Inflammatory macrophage treated with lipopolysaccharide for 1 hour (primary cell): Measurements from ENCODE around the gene SSBP2.
A peak's percentile ranks its signal among the peaks of the same experiment; 100 is the strongest.
"Not testable (repeated sequence)": the region's sequence is repeated elsewhere in the genome, so short reads cannot be mapped to it uniquely, and the experiment has no call there.

Source experiments
- DNase-seq, 2 donors: peaks; one replicate each; pipeline ENCODE4 v3.0.0-alpha.2; 2020 to 2022

The SSBP2 gene

DNA sequence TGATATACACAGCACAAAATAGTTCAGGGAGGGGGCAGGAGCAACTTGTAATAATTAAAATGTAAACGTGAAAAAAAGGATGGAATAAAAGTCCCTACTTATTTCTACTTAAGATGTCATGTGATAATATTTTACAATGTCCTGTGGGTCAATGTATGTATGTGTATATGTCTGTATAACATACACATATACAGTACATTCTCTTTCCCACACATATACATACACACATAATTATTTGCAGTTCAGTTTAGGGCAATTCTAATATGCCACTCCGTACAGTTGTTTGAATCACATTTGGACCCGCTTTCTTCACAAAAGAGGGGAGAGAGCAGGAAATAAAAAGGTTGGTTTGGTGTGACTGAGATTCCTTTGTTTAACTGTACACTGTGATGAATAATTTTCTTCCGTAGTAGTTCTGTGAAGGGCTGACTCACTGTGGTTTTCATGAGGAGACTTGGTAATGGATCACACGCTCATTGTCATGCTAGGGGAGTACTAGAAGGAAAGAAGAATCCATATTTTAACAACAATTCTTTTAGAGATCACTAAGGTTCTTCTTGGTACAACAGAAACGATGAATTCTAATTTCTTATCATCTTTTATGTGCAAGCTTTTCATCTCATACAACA, 330.7 kb downstream of the SSBP2 start:
- peak; percentile 56 to 71 for DNase-seq

DNA sequence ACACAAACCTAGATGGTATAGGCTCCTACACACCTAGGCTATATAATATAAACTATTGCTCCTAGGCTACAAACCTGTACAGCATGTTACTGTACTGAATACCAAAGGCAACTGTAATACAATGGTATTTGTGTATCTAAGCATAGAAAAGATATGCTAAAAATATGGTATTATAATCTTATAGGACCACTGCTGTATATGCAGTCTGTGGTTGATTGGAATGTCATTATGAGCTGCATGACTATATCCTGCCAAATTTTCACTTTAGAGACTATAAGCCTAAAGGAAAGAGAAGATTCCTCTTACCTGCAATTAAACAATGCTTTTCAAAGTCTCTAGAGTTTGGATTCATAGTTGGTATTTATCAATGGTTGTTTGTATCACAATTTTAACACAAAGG, 332.3 kb downstream of the SSBP2 start:
- DNase-seq: no peak

DNA sequence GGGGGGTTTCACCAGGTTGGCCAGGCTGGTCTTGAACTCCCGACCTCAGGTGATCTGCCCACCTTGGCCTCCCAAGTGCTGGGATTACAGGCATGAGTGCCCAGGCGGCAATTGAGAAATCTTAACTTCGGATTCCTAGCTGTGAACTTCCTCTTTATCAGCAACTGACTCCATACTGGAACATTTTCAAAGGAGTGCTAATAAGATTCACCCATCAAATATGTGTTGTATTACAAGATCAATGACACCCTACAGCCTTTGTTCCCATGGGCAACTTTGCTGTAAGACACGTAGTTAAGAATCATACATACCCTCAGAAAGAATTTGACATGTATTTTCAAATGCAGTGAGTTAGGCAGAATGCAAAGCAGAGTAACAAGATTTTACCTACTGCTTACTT, 333.8 kb downstream of the SSBP2 start:
- DNase-seq: no peak

DNA sequence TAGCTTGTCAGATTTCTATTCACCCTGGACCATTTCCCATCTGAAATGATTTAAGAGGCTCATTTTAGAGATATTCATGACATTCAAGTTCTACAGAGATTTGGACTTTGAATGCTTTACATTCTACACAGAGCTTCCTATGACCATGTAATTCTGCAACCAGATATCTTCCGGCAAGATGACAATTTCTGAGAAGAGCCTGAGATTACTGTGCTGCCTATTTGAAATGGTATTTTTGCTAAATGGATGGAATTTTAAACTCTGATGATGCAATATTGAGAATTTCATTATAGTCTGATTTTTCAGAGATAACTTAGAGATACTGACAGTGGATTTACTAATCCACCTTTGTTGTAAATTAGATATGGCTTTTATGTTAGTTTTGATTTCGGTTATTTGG, 341.0 kb downstream of the SSBP2 start:
- DNase-seq: no peak

DNA sequence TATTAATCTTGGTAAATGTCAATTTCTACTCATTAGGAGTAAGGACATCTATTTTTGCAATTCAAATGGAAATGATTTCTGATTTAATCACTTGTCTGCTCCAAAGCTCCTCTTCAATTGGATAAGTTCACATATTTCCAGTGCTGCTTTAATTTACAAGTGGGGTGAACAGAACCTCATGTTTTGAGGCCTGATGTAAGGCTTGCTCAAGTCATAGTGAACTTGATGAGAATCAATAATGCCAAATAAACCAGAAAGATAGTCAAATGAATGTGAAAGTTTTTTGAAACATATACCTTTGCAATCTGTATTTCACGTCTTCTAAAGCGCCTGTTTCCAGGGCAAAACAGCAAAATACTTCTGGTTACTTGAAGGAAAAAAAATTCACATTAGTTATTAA, 341.5 kb downstream of the SSBP2 start:
- no peak for DNase-seq

DNA sequence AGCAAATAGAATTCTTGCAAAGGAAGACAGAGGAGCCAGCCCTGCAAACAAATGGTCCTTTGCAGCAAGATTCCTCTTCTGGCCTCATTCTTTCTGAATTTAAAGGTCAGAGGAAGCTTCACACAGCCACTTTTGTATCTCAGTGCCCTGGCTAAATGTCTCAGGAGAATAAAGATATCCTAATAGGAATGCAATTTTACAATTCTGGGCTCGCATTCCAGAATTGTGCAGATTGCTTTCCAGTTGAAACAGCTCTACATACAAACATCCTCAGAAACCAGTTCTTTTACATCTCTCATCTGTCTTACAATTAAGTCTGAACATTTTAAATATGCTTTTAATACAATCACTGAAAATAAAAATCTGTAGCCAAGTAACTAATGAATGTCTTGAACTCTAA, 342.4 kb downstream of the SSBP2 start:
- no peak for DNase-seq

DNA sequence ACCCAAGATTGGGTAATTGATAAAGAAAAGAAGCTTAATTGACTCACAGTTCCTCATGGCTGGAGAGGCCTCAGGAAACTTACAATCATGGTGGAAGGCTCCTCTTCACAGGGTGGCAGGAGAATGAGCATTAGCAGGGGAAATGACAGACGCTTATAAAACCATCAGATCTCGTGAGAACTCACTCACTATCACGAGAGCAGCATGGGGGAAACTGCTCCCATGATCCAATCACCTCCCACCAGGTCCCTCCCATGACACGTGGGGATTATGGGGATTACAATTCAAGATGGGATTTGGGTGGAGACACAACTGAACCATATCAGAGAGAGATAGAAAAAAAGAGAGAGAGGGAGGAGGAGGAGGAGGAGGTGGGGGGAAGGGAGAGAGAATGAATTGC, 343.1 kb downstream of the SSBP2 start:
- DNase-seq: not testable (repeated sequence)

DNA sequence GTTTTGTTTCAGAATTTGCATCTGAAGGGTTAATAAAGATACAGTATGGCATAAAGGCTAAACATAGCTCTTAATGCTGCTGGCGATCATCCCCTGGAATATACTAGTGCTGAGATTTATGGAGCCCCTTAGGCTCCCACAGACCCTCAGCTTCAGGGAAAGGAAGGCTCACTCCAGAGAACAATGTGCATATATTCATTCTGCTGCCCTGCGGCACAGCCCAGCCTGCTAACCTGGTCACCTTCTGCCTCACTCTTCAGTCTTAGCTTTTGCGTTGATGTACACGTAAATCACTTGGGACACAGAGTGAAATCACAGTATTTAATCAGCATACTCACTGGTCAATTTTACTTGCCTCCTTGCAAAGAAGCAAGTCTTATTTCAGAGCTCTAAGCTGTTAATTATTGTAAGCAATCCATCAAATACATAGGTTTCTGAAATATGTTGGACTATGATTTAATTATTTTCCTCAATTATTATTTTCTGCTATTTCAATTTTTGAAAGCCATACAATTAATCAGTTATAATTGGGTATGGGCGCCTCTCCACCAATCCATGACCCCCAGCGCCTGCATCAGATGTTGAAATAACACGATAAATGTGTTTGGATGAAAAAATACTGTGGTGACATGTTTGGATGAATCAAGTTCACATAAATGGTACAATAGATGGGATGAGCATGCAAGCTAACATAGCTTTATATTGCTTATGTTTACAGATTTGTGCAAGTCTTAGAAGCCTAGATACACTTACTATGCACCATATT, 345.6 kb downstream of the SSBP2 start:
- DNase-seq: no peak

DNA sequence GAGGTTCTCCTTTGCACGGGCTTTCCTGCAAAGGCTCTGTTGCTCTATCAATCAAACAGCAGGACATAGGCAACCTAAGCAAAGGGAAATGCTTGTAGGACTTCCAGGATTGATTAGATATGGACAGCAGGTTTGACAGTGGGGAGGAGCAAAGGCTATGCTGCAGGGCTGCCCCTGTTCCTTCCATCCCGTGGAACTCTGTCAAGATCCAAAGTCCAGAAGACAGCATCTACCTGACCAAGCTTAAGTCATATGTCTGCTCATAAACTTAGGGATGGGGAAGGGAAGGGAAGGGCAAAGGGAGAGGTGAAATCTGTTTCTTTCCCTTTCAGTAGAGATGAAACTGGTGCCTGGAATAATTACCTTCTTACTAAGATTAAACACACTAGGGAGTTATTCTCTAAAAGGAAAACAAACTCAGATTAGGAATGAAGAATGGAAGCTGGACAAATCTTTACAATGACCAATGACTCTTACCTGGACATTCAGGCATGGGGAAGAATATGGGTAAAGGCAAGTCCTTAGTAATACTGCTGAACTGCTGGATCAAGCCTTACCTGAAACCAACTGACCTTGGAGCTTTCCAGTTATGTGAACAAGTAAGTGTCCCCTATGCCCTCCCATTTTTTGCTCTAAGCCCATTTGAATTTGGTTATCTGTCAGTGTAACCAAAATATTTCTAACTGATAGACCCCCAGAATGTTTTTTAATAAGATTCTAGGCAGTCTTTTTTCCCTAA, 348.5 kb downstream of the SSBP2 start:
- no peak for DNase-seq

DNA sequence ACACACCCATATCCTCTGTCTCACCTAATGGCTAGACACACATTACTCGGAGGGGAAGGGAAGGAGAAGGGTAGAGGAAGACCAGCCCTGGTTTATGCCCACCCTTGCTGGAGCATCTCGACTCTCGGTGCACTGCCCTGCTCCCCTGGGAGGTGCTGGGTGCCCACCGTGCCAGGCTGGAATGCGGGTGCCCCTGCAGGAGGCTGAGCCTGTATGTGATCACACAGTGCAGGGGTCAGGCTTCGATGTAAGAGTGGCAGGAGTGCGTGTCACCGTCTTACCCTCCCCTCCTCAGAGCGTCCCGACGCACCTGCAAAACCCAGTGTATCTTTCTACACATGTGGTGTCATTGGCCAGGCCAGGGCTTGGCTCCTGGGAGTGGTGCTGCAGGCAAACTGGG, 349.6 kb downstream of the SSBP2 start:
- DNase-seq: no peak

DNA sequence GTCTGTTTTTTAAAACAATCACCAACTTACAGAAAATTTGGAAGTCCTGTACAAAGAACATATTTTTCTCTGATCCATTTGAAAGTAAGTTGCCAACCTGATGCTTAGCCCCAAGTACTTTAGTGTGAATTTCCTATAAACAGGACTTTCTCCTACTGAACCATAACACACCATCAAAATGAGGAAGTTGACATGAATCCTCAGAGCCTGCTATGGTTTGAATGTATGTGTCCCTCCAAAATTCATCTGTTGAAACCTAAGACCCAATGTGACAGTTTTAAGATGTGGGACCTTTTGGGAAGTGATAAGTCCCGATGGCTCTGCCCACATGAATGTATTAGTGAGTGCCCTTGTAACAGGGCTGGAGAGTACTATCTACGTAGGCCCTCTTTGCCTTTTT, 350.5 kb downstream of the SSBP2 start:
- DNase-seq: peak; percentile 24 to 30

DNA sequence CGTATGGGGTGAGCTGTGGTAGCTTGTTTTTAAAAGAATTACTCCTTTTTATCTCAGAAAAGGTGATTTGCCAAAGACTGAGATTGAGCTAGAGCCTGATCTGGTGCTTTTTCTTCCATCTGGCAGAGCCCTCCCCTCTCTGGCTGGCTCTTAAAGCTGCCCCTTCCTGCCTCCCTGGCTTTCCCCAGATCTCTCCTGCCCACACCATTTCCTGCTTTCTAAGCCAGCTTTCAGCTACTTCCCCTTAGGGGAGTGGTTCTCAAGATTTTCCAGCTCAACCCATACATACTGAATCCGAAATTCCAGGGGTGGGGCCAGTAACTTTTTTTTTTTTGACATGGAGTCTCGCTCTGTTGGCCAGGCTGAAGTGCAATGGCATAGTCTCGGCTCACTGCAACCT, 352.2 kb downstream of the SSBP2 start:
- DNase-seq: peak; percentile 59 to 77

DNA sequence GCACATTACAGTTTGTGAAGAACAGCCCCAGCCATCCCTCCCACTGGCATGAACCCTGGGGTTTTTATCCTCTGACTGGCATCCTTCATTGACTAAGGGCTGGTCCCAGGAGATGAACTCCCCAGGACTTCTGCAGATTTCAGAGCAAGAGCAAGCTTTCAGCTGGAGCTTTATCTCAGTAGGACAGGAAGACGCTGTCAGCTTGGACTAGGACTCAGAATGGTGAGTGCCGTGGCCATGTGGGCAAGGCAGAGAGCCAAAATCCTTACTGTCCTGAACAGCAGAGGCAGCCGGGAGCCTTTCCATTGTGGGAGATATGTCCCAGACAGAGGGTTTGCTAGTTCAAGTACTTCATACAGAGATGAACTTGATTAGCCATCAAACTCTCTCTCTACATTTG, 353.7 kb downstream of the SSBP2 start:
- no peak for DNase-seq

DNA sequence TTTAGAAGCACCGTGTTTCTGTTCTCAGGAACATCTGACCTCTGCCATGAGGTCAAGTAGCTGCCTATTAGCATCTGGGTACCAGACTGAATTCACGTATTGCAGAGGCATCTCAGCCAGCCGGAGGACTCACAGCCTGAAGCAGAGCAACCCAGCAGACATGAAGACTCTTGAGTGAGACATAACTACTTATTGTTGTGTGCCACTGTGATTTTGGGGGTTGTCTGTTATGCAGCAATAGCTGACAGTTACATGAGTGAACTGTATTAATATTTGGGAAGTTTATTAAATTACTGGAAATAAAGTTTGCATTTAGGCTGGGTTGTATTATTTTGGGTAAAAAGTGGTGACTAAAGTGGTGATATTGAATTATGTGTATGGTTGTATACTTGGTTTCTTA, 355.6 kb downstream of the SSBP2 start:
- DNase-seq: no peak

DNA sequence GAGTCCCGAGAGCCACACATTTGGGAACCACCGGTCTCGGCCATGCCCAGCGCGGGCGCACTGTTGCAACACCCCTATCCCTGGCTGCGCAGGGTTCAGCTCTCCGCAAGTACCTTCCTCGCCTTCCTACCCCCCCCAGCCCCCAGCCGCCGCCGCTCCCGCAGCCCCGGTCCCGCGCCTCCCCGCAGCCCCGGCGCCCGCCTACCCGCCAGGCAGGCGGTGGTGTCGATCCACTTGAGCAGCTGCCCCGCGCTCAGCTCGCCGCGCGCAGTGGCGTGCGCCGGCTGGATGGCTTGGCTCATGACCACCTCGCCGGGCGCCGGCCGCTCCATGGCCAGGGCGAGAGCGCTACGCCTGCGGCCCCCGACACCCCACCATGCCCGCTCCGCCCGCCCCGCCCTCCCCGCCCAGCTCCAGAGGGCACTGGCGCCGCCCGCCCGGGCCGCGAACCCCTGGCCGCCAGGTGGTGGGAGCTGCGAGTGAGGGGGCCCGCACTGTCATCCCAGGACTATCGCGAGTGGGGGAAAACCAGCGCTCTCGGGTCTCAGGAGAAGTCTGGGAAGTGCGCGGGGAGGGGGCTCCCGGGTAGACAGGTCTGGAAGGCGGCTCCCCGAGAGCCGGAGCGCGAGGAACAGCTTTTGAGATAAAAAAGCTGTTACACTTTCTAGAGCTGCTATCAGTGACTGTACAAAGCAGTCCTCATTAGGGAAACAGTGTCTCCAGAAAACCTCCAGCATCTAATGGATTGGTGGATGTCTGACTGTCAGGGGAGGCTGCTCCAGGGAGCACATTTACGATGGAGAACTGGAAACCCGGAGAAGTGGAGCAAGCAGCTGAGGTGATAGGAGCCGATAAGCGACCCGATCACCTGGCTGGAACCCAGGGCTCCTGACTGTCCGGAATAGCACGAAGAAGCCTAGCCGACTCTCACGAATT, 356.8 kb downstream of the SSBP2 start, which contains the start of gene ACOT12:
TSS of gene ACOT12 (minus strand) at position 352 of the 936 bp plus-strand sequence. CDS start at position 332, 20 bp downstream.
- no peak for DNase-seq

DNA sequence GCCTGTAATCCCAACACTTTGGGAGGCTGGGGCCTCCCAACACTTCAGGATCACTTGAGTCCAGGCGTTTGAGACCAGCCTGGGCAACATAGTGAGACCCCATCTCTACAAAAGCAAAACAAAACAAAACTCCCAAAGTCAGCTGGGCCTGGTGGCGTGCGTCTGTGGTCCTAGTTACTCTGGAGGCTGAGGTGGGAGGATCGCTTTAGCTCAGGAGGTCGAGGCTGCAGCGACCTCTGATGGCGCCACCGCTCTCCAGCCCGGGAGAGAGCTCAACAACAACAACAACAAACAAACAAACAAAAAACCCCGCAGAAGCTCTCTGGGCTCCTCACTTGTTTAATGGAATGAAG, 357.5 kb downstream of the SSBP2 start:
- DNase-seq: no peak

DNA sequence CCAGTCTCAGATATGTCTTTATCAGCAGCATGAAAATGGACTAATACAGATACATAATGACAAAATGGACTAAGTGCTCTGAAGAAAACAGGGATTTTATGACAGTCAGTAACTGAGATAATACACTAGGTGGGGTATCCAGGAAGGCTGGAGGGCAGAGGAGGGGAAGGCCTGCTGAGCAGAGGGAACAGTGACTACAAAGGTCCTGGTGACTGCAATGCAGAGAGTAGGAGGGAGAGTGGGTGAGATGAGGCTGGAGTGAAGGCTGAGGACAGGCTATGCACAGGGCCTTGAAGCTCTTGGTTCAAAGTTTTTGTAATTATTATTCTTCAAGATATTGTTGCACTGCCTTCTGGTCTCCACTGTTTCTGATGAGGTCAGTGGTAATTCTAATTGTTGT, 361.9 kb downstream of the SSBP2 start:
- peak in 1 of 2 donors; percentile 24 for DNase-seq

DNA sequence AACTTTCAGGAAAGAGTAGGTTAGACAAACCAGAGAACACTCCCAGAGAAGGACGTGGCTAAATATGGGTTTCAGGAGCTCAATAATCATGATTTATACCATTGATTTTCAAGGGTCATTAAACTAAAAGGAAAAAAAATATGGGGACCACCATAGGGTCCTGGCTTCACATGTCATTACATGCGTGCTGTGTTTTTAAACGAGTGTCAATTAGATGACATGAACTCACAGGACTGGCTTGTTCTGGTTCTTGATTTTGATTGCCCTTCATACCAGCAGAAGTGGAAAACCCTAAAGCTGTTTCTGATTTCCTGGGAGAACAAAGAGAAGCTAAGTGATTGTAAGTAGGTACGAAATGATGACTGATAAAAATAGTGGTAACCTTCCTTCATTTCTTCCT, 362.7 kb downstream of the SSBP2 start:
- no peak for DNase-seq

DNA sequence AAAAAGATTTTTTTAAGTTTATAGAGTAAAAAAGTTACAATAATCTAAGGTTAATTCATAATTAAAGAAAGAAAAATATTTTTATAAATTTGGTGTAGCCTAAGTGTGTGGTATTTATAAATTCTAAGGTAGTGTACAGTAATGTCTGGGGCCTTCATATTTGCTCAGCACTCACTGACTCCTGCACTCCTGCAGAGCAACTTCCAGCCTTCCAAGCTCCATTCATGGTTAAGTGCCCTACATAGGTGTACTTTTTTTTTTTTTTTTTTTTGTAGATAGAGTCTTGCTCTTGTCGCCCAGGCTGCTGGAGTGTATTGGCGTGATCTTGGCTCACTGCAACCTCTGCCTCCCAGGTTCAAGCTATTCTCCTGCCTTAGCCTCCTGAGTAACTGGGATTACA, 367.0 kb downstream of the SSBP2 start:
- no peak for DNase-seq

DNA sequence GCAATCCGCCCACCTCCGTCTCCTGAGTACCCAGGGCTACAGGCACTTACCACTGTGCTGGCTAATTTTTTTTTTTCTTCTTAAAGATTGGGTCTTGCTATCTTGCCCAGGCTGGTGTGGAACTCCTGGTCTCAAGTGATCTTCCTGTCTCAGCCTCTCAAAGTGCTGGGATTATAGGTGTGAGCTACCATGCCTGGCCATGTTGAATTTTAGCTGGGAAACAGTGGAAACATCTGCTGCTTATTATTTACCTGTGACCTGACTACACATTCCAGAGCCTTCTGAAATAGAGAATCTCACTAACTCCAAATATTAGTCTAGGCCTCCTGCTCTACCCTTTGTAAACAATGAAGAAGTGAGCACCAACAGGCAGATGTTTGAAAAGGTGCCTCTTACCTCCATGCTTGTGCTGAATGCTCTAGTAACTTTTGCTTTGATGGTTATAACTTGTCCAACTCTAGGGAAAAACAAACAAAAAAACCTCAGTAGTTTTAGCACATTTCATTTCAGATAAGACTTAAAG, 379.5 kb downstream of the SSBP2 start:
- DNase-seq: no peak

DNA sequence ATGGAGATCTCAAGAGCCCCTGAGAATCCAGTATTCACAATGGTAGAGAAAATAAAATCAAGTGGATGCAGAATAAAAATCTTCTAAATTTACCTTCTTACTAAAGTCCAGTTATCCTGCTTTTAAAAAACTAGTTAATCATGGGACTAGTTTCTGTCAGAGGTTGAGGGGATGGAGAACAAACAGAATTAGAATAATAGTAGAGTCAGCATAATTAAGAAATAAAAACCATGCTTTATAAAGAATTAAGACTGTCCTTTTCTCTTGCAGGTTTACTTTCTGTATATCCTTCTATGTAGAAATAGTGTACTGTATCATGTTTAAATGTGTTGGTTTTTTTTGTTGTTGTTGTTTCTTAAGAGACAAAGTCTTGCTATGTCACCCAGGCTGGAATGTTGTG, 380.0 kb downstream of the SSBP2 start:
- no peak for DNase-seq

DNA sequence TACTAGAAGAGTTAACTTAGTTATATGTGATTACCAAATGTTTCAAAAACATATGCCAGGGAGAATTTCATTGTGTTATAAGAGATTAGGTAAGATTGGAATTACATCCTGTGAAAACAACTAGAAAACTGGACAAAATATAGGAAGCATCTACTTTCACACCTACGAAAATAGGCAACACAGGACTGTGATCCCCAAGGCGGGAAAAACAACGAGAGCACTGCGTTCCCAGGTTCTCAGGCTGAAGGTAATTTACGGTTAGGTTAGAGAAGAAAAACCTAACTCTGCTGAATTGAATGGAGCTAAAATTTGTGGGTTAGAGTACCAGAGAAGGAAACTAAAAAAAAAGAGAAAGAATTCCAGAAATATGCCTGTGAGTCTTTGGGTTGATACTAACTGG, 385.4 kb downstream of the SSBP2 start:
- DNase-seq: no peak
